ENCODE measurements around the gene CASS4. TPM values are rescaled to one million over a fixed set of nuclear protein-coding genes. Genes with fewer than 3 reads are reported as not detected.

CASS4 gene
- total RNA-seq, 1 experiment from 2014 or later = 0.15 TPM

DNA sequence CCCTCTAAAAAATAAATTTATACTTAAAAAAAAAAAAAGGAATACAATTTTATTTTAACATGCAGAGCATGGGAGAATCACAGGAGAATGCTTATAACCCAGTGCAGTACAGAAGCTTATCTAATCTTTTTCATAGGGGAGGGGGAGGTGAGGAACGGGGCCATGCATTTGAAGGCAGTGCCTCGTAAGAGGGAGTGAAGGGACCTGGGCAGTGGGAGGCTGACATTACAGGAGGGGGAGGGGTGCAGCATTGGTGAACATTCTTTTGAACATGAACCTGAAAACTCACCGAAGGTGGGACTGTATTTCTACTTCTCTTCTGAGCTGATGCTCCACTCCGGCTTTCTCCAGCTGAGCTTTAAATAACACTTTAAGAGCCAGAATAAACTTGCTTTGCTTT is 29.4 kb upstream of the CASS4 start:
- ATAC-seq = no peak

GRCh38 chr20:56383334-56383733 is 28.7 kb upstream of the CASS4 start:
- peaks cover 50% of the 10 kb centered on the region for H3K36me3 ChIP-seq (ENCODE audit: control insufficient read depth, insufficient read depth, low read length)
- ChIA-PET POLR2A (no interaction called here), CTCF (no interaction called here)
- H3K4me3 ChIP-seq (ENCODE audit: low read depth in 2 of 2, low read length in 2 of 2) = no peak overlapping the region
- no TSS peak for BruUV-seq (replicated peaks)
- ATAC-seq (no peak), DNase-seq (ENCODE audit: low read depth, low spot score) (no peak)
- no peaks in the 10 kb centered on the region for H3K27me3 ChIP-seq (ENCODE audit: control insufficient read depth, insufficient read depth, low read length)
- no peaks in the 10 kb centered on the region; the same call in 1 of the 2 replicates for H3K4me1 ChIP-seq (ENCODE audit: control insufficient read depth, insufficient read depth, low read length)
- no peak overlapping the region for H3K27ac ChIP-seq (ENCODE audit: low read length)
- TF ChIP-seq TCF7L2 (IDR thresholded peaks at IDR 0.05; ENCODE audit: low read depth, low read length) (no peak), CTCF (IDR thresholded peaks at IDR 0.05) (no peak), SIN3A (IDR thresholded peaks at IDR 0.05; ENCODE audit: borderline replicate concordance, insufficient read depth, low read depth, low read length) (no peak), POLR2AphosphoS5 (IDR thresholded peaks at IDR 0.05; ENCODE audit: low read depth, low read length) (no peak)
- TF ChIP-seq, protein P1, sequence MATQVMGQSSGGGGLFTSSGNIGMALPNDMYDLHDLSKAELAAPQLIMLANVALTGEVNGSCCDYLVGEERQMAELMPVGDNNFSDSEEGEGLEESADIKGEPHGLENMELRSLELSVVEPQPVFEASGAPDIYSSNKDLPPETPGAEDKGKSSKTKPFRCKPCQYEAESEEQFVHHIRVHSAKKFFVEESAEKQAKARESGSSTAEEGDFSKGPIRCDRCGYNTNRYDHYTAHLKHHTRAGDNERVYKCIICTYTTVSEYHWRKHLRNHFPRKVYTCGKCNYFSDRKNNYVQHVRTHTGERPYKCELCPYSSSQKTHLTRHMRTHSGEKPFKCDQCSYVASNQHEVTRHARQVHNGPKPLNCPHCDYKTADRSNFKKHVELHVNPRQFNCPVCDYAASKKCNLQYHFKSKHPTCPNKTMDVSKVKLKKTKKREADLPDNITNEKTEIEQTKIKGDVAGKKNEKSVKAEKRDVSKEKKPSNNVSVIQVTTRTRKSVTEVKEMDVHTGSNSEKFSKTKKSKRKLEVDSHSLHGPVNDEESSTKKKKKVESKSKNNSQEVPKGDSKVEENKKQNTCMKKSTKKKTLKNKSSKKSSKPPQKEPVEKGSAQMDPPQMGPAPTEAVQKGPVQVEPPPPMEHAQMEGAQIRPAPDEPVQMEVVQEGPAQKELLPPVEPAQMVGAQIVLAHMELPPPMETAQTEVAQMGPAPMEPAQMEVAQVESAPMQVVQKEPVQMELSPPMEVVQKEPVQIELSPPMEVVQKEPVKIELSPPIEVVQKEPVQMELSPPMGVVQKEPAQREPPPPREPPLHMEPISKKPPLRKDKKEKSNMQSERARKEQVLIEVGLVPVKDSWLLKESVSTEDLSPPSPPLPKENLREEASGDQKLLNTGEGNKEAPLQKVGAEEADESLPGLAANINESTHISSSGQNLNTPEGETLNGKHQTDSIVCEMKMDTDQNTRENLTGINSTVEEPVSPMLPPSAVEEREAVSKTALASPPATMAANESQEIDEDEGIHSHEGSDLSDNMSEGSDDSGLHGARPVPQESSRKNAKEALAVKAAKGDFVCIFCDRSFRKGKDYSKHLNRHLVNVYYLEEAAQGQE (IDR thresholded peaks at IDR 0.05; ENCODE audit: insufficient read depth in 1 of 2, low read depth in 2 of 2, low read length in 1 of 2) = no peak
- intact Hi-C loops (cut with micrococcal nuclease; ENCODE audit: unreplicated experiment) (no loop called here), in situ Hi-C loops (cut with HindIII; ENCODE audit: low pct_unique_long_range_greater_than_20kb, low sequenced_read_pairs) (no loop called here)
- H3K9me3 ChIP-seq (ENCODE audit: control insufficient read depth, insufficient read depth, low read depth, low read length) = no peaks in the 10 kb centered on the region

More for the DNA sequence above, 29.4 kb upstream of the CASS4 start:
- POLR2A ChIA-PET = no interaction called here
- no peaks in the 10 kb centered on the region for H3K9me3 ChIP-seq (ENCODE audit: control insufficient read depth, insufficient read depth, low read depth, low read length)
- CTCF ChIA-PET = no interaction called here
- no peaks in the 10 kb centered on the region; the same call in 1 of the 2 replicates for H3K4me1 ChIP-seq (ENCODE audit: control insufficient read depth, insufficient read depth, low read length)
- in situ Hi-C loops (cut with HindIII; ENCODE audit: low pct_unique_long_range_greater_than_20kb, low sequenced_read_pairs) = no loop called here
- no peak overlapping the region for H3K27ac ChIP-seq (ENCODE audit: low read length)
- peaks cover 48% of the 10 kb centered on the region for H3K36me3 ChIP-seq (ENCODE audit: control insufficient read depth, insufficient read depth, low read length)
- H3K4me3 ChIP-seq (ENCODE audit: low read depth in 2 of 2, low read length in 2 of 2) = no peak overlapping the region
- no TSS peak for BruUV-seq (replicated peaks)
- no peak for TF ChIP-seq SIN3A (IDR thresholded peaks at IDR 0.05; ENCODE audit: borderline replicate concordance, insufficient read depth, low read depth, low read length)
- no peak for TF ChIP-seq POLR2AphosphoS5 (IDR thresholded peaks at IDR 0.05; ENCODE audit: low read depth, low read length)
- no peak for TF ChIP-seq TCF7L2 (IDR thresholded peaks at IDR 0.05; ENCODE audit: low read depth, low read length)
- no peak for TF ChIP-seq CTCF (IDR thresholded peaks at IDR 0.05)
- TF ChIP-seq, protein P1 (IDR thresholded peaks at IDR 0.05; ENCODE audit: insufficient read depth in 1 of 2, low read depth in 2 of 2, low read length in 1 of 2) = no peak
- intact Hi-C loops (cut with micrococcal nuclease; ENCODE audit: unreplicated experiment) = no loop called here
- no peaks in the 10 kb centered on the region for H3K27me3 ChIP-seq (ENCODE audit: control insufficient read depth, insufficient read depth, low read length)
- DNase-seq (ENCODE audit: low read depth, low spot score) = no peak

All from Panc1 (cell line).